Endodermal cell (in vitro differentiated cells): Measurements from ENCODE around the gene ZBTB46. TPM values are rescaled to one million over a fixed set of nuclear protein-coding genes. Genes with fewer than 3 reads are reported as not detected.
A peak's percentile ranks its signal among the peaks of the same experiment; 100 is the strongest.

Experiments
- DNase-seq: peaks from one replicate; pipeline ENCODE4 v3.0.0-alpha.2; 2017
- H3K27ac ChIP-seq: 2 replicates; pipeline ENCODE4 v1.5.1; 2013; ENCODE audit warnings: mild to moderate bottlenecking, low read depth, low read length, moderate library complexity
- H3K27me3 ChIP-seq: 2 replicates; pipeline ENCODE4 v1.6.1; 2013; ENCODE audit warnings: mild to moderate bottlenecking, low read length, moderate library complexity; ENCODE audit not compliant: insufficient read depth, control insufficient read depth, poor library complexity, severe bottlenecking
- H3K36me3 ChIP-seq: 2 replicates; pipeline ENCODE4 v1.7.0; 2013; ENCODE audit warnings: mild to moderate bottlenecking, low read length, moderate library complexity; ENCODE audit not compliant: control insufficient read depth, insufficient read depth
- H3K4me1 ChIP-seq: one replicate; pipeline ENCODE4 v1.7.0; 2013; ENCODE audit warnings: low read length; ENCODE audit not compliant: control insufficient read depth, insufficient read depth
- H3K4me3 ChIP-seq: 2 replicates; pipeline ENCODE4 v1.5.1; 2013; ENCODE audit warnings: mild to moderate bottlenecking, low read length, moderate library complexity
- H3K9ac ChIP-seq: 2 replicates; pipeline ENCODE4 v1.6.1; 2013; ENCODE audit warnings: mild to moderate bottlenecking, low read length, moderate library complexity; ENCODE audit not compliant: poor library complexity, severe bottlenecking; ENCODE audit errors: extremely low read depth
- H3K9me3 ChIP-seq: 2 replicates; pipeline ENCODE4 v1.6.1; 2013; ENCODE audit warnings: mild to moderate bottlenecking, low read length, moderate library complexity; ENCODE audit not compliant: control insufficient read depth
- H3K27ac Mint-ChIP-seq: 2 replicates; pipeline ENCODE4 v1.8.0; 2020; ENCODE audit warnings: mixed read lengths
- H3K27me3 Mint-ChIP-seq: 2 replicates; pipeline ENCODE4 v1.8.0; 2021; ENCODE audit warnings: mild to moderate bottlenecking, mixed read lengths; ENCODE audit not compliant: insufficient read depth
- H3K36me3 Mint-ChIP-seq: 2 replicates; pipeline ENCODE4 v1.8.0; 2020; ENCODE audit warnings: low read depth, mixed read lengths
- H3K4me1 Mint-ChIP-seq: 2 replicates; pipeline ENCODE4 v1.8.0; 2020; ENCODE audit warnings: mixed read lengths
- H3K4me3 Mint-ChIP-seq: 2 replicates; pipeline ENCODE4 v1.8.0; 2020; ENCODE audit warnings: mild to moderate bottlenecking, moderate library complexity, mixed read lengths
- H3K9me3 Mint-ChIP-seq: 2 replicates; pipeline ENCODE4 v1.8.0; 2020; ENCODE audit warnings: mild to moderate bottlenecking, mixed read lengths
- WGBS, 2 experiments: methylation state at CpG; one replicate each; pipeline versions ENCODE4 v1.1.5 to v1.1.7; 2013; ENCODE audit warnings: missing lambda C conversion rate in 2 of 2, mixed read lengths in 1 of 2; ENCODE audit not compliant: insufficient coverage in 1 of 2, insufficient read length in 1 of 2; 5-methylcytosine and 5-hydroxymethylcytosine counted together
- total RNA-seq, 2 donors: library from RNA; stranded (reverse); fragmentation: NEBNext Ultra II Directional in 1 of 2; extraction: Animal tissue kit (Norgen Biotek cat#: 25700) in 1 of 2; gene quantifications; 2 replicates in 1 of 2; 3 replicates in 1 of 2; pipeline ENCODE4 v1.2.1, GENCODE V29; 2021
- TF ChIP-seq, protein P1 (sequence below): fragments of 200-600 bp; sonication (generic); conservative IDR thresholded peaks from 2 replicates; pipeline ENCODE4 v1.5.0; 2021; ENCODE audit warnings: antibody characterized with exemption, mild to moderate bottlenecking

ZBTB46 gene
- total RNA-seq, 2 donors from 2014 or later: 24.9 to 25.9 TPM

DNA sequence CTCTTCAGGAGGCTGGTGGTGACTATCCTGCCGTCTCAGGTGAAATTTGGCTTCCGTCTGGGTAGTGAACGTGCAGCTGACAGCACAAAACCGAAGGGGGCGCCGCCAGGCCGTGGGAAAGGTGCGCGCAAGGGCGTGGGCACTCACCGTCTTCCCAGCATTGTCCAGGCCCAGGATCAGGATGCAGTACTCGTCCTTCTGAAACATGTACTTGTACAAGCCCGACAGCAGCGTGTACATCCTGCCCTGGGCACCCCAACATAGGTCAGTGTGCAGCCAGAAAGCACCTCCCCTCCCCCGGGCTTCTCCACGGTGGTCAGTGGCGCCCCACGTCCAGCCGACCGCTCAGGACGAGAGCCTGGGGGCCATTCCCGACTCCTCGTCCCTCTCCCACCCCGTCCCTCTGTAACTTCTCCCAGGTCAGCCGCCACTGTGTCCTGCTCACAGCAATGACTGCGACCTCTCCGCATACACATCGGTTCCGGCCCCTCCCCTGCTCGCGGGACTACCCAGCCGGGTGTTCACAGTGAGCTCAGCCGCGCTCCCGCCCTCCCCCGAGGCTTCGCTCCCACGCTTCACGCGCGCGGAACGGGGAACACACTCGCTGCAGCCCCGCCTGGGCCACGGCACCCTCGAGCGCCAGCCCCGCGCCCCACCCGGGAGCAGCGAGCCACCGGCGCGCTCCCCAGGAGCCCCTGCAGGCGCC, 124.1 kb downstream of the ZBTB46 start:
- Histone ChIP-seq H3K27me3 (no peaks in the 10 kb centered on the region), H3K36me3 (peaks cover 48% of the 10 kb centered on the region), H3K4me1 (peaks cover 12% of the 10 kb centered on the region), H3K27ac (no peak overlapping the region), H3K4me3 (peak overlapping the region; percentile 90), H3K9me3 (peaks cover 4% of the 10 kb centered on the region), H3K9ac (peak overlapping the region; percentile 78)
- H3K27ac Mint-ChIP-seq: peak overlapping the region; percentile 70
- no peaks in the 10 kb centered on the region for H3K9me3 Mint-ChIP-seq
- peak overlapping the region; percentile 84 for H3K4me3 Mint-ChIP-seq
- no peaks in the 10 kb centered on the region for H3K27me3 Mint-ChIP-seq
- TF ChIP-seq, protein P1, sequence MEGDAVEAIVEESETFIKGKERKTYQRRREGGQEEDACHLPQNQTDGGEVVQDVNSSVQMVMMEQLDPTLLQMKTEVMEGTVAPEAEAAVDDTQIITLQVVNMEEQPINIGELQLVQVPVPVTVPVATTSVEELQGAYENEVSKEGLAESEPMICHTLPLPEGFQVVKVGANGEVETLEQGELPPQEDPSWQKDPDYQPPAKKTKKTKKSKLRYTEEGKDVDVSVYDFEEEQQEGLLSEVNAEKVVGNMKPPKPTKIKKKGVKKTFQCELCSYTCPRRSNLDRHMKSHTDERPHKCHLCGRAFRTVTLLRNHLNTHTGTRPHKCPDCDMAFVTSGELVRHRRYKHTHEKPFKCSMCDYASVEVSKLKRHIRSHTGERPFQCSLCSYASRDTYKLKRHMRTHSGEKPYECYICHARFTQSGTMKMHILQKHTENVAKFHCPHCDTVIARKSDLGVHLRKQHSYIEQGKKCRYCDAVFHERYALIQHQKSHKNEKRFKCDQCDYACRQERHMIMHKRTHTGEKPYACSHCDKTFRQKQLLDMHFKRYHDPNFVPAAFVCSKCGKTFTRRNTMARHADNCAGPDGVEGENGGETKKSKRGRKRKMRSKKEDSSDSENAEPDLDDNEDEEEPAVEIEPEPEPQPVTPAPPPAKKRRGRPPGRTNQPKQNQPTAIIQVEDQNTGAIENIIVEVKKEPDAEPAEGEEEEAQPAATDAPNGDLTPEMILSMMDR: peak; percentile 66
- peak; percentile 75 for DNase-seq
- peaks cover 9% of the 10 kb centered on the region for H3K4me1 Mint-ChIP-seq
- WGBS, 2 experiments: 7 to 17% methylated on average over 27 to 56 of the region's 56 CpGs
- peaks cover 57% of the 10 kb centered on the region for H3K36me3 Mint-ChIP-seq

DNA sequence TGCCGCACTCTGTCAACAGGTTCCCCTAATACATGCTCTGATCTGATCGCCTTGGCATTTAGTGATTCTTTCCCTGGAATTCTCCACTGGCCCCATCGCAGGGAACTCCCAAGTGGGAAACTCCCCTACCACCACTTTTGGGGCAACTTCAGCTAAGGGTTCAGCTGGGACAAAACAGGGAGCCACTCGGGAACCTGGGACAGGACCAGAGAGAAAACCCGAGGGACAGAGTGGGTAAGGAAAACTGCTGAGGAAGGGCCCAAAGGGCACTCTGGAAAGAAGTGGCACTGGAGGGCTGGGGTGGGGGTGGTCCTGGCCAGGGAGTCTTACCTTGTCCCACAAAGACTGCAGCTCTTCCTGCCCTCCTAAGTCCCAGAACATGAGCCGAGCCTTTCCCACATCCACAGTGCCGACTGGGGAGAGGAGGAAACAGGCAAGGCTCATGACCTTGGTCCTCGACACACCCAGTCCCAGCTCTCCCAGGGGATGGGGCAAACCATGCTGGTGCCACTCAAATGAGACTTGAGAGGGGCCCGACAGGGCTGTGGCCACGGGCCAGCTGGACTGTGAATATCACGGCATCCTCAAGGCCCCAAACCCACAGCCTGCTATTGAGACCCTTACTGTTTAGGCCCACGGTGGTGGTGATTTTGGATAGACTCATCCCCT, 124.9 kb downstream of the ZBTB46 start:
- TF ChIP-seq, protein P1: no peak
- Histone ChIP-seq H3K9ac (peak overlapping the region; percentile 78), H3K27ac (no peak overlapping the region), H3K4me3 (peak overlapping the region; percentile 90), H3K9me3 (no peaks in the 10 kb centered on the region), H3K4me1 (peaks cover 12% of the 10 kb centered on the region), H3K27me3 (no peaks in the 10 kb centered on the region), H3K36me3 (peaks cover 40% of the 10 kb centered on the region)
- Mint-ChIP-seq H3K27me3 (no peaks in the 10 kb centered on the region), H3K27ac (no peak overlapping the region), H3K4me3 (peak overlapping the region; percentile 84), H3K4me1 (peaks cover 9% of the 10 kb centered on the region), H3K36me3 (peaks cover 48% of the 10 kb centered on the region), H3K9me3 (no peaks in the 10 kb centered on the region)
- DNase-seq: no peak
- WGBS, 2 experiments: 91 to 98% methylated on average over 10 to 12 of the region's 12 CpGs

DNA sequence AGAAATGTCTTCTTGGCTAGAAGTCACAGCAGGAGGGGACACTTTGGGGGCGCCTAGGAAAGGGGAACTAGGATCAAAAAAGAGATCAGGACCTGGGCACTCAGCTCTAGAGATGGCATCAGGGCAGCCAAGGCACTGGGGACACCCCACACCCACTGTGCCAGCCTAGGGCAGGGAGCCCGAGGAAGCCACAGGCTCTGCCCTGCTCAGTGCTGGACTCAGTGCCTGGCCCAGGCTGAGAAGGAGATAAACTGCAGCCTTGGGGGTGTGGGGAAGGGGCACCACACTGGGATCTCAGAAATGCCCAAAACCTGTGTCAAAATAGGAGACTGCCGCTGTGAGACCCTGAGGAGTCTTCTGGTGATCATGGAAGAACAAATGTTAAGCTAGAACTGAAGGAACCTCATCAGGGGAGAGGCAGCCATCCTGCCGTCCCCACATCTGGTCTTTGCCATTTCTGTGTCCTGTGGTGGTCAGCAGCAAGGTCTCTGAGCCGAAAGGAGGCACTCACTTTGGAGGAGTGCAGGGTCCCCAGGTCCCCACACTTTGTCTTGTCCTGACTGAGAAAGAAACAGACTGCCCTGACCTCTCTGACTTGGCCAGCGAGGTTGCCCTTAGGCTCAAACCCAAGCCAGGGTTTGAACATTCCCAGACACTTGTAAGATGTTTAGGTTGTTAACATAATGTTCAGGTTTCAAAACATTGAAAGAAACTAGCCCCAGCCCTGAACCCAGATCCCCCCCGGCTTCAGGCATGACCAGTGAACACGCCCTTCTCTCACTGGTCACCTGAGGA, 125.6 kb downstream of the ZBTB46 start:
- Mint-ChIP-seq H3K4me1 (peaks cover 9% of the 10 kb centered on the region), H3K9me3 (no peaks in the 10 kb centered on the region), H3K36me3 (peaks cover 41% of the 10 kb centered on the region), H3K27me3 (no peaks in the 10 kb centered on the region), H3K27ac (no peak overlapping the region), H3K4me3 (peak overlapping the region; percentile 84)
- Histone ChIP-seq H3K36me3 (peaks cover 32% of the 10 kb centered on the region), H3K27me3 (no peaks in the 10 kb centered on the region), H3K4me1 (peaks cover 12% of the 10 kb centered on the region), H3K9me3 (no peaks in the 10 kb centered on the region), H3K27ac (no peak overlapping the region), H3K4me3 (no peak overlapping the region), H3K9ac (no peak overlapping the region)
- no peak for DNase-seq
- 91 to 95% methylated on average over 7 to 8 of the region's 8 CpGs for WGBS, 2 experiments
- TF ChIP-seq, protein P1: no peak
